Mesothelial cell of epicardium (in vitro differentiated cells): ENCODE data around the gene ROGDI. TPM values are rescaled to one million over a fixed set of nuclear protein-coding genes. Genes with fewer than 3 reads are reported as not detected.

Experiments
- DNase-seq, 2 experiments: peaks; one replicate each; pipeline ENCODE4 v3.0.0; 2021; ENCODE audit warnings: low spot score in 2 of 2; ENCODE audit not compliant: unreplicated experiment in 2 of 2
- H3K27ac Mint-ChIP-seq: 2 replicates; pipeline ENCODE4 v1.8.0; 2021; ENCODE audit warnings: mixed read lengths
- H3K27me3 Mint-ChIP-seq: 2 replicates; pipeline ENCODE4 v1.8.0; 2021; ENCODE audit warnings: low read depth, mixed read lengths
- H3K36me3 Mint-ChIP-seq: 2 replicates; pipeline ENCODE4 v1.8.0; 2021; ENCODE audit warnings: mixed read lengths
- H3K4me1 Mint-ChIP-seq: 2 replicates; pipeline ENCODE4 v1.8.0; 2021; ENCODE audit warnings: mixed read lengths
- H3K4me3 Mint-ChIP-seq: 2 replicates; pipeline ENCODE4 v1.8.0; 2021; ENCODE audit warnings: mild to moderate bottlenecking, moderate library complexity, mixed read lengths
- H3K9me3 Mint-ChIP-seq: 2 replicates; pipeline ENCODE4 v1.8.0; 2021; ENCODE audit warnings: mixed read lengths
- total RNA-seq: library from RNA; stranded (reverse); gene quantifications from 3 replicates; pipeline ENCODE4 v1.2.1, GENCODE V29; 2021
- TF ChIP-seq, protein P1 (sequence below): fragments of 200-600 bp; sonication (generic); IDR thresholded peaks from one replicate; pipeline ENCODE4 v1.5.0; 2021; ENCODE audit warnings: antibody characterized with exemption; ENCODE audit not compliant: unreplicated experiment

ROGDI gene
- total RNA-seq, 1 donor from 2014 or later: 61.8 TPM

DNA sequence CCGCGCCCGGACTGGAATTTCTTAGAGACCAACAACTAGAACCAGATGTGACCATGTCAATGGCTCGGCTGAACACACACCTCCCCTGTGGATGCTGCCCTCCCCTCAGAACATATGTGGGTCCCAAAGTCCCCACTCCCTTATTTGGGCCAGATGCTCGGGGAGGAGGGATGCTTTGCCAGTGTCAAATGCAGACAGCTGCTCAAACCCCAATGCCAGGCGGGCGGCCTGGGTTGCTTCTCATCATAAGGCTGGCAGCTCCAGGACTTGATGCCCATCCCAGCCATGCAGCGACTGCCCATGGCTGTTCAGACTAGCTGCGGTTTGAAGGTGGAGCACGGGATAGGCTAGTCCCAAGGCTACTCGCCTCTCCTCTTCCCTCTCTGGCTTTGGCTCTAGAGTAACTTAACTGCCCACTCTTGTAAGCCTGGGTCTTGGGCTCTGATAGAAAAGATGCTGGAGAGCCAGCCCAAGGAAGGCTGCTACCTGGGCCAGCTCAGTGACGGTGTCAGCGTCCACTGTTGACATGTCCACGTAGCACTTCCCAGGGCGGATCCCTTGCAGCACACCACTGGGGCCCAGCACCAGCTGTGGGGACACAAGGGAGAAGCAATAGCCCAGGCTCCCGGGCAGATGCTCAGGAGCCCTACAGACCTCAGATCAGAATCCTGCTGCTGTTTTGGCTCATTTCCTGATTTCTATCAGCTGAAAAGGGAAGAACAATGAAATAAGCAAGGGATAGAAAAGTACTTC lies 11.0 kb upstream of the ROGDI start:
- Mint-ChIP-seq H3K27ac (no peak overlapping the region), H3K36me3 (peaks cover 35% of the 10 kb centered on the region), H3K4me1 (no peaks in the 10 kb centered on the region), H3K4me3 (no peak overlapping the region), H3K9me3 (no peaks in the 10 kb centered on the region), H3K27me3 (no peaks in the 10 kb centered on the region)
- DNase-seq: no peak
- TF ChIP-seq, protein P1, sequence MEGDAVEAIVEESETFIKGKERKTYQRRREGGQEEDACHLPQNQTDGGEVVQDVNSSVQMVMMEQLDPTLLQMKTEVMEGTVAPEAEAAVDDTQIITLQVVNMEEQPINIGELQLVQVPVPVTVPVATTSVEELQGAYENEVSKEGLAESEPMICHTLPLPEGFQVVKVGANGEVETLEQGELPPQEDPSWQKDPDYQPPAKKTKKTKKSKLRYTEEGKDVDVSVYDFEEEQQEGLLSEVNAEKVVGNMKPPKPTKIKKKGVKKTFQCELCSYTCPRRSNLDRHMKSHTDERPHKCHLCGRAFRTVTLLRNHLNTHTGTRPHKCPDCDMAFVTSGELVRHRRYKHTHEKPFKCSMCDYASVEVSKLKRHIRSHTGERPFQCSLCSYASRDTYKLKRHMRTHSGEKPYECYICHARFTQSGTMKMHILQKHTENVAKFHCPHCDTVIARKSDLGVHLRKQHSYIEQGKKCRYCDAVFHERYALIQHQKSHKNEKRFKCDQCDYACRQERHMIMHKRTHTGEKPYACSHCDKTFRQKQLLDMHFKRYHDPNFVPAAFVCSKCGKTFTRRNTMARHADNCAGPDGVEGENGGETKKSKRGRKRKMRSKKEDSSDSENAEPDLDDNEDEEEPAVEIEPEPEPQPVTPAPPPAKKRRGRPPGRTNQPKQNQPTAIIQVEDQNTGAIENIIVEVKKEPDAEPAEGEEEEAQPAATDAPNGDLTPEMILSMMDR: no peak

DNA sequence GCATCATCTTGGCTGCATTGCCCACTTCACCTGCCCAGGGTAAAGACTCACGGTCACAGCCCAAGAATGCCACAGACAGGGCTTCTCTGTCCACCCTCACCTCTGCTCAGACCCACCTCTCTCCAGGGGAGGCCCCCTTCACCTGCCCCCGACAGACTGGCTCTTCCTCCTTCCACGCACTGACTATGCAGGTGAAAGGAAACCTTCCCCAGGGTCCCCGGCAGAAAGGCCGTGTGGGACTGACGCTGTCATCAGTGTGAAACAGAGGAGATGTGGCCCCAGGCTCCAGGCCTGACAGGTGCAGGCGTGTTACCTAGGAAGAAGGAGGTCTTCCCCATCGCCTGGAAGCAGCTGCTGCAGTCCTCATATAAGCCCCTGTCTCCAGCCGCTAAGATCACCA lies 9.3 kb upstream of the ROGDI start:
- Mint-ChIP-seq H3K4me1 (no peaks in the 10 kb centered on the region), H3K4me3 (no peak overlapping the region), H3K36me3 (peaks cover 34% of the 10 kb centered on the region), H3K27ac (no peak overlapping the region), H3K27me3 (no peaks in the 10 kb centered on the region), H3K9me3 (no peaks in the 10 kb centered on the region)
- no peak for DNase-seq
- TF ChIP-seq, protein P1: no peak

DNA sequence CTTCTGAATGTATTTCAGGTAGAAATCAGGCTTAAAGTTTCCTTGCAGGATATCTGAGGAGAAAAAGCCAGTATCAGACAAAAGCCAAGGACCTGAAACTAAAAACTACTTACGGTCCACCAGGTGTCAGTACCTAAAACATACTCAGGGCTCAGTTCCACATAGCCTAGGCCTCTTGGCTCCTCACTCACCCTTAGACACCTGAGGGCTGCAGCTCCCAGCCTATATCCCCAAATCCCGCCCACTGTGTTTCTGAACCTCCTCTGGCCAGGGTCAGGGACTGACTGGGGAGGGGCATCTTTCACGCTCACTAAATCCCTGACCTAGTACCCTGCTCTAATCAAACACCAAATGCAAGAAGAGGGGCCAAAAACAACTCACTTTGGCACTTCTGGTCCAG lies 8.8 kb upstream of the ROGDI start:
- no peaks in the 10 kb centered on the region for H3K27me3 Mint-ChIP-seq
- TF ChIP-seq, protein P1: no peak
- H3K36me3 Mint-ChIP-seq: peaks cover 34% of the 10 kb centered on the region
- no peaks in the 10 kb centered on the region for H3K9me3 Mint-ChIP-seq
- H3K27ac Mint-ChIP-seq: no peak overlapping the region
- H3K4me1 Mint-ChIP-seq: no peaks in the 10 kb centered on the region
- DNase-seq: no peak
- H3K4me3 Mint-ChIP-seq: no peak overlapping the region

DNA sequence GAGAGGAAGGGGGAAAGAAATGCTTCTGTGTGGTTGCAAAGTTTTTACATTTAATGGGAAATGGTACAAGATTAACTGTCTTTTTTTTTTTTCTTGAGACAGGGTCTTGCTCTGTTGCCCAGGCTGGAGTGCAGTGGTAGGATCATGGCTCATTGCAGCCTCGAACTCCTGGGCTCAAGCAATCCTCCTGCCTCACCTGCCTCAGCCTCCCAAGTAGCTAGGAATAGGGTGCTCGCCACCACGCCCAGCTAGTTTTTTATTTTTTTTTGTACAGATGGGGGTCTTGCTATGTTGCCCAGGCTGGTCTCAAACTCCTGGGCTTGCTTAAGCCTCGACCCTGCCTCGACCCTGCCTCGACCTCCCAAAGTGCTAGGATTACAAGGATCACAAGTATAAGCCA lies 3.8 kb upstream of the ROGDI start:
- no peaks in the 10 kb centered on the region for H3K9me3 Mint-ChIP-seq
- no peak overlapping the region for H3K27ac Mint-ChIP-seq
- no peak overlapping the region for H3K4me3 Mint-ChIP-seq
- peaks cover 29% of the 10 kb centered on the region for H3K4me1 Mint-ChIP-seq
- DNase-seq: no peak
- peaks cover 18% of the 10 kb centered on the region for H3K36me3 Mint-ChIP-seq
- TF ChIP-seq, protein P1: no peak
- no peaks in the 10 kb centered on the region for H3K27me3 Mint-ChIP-seq

DNA sequence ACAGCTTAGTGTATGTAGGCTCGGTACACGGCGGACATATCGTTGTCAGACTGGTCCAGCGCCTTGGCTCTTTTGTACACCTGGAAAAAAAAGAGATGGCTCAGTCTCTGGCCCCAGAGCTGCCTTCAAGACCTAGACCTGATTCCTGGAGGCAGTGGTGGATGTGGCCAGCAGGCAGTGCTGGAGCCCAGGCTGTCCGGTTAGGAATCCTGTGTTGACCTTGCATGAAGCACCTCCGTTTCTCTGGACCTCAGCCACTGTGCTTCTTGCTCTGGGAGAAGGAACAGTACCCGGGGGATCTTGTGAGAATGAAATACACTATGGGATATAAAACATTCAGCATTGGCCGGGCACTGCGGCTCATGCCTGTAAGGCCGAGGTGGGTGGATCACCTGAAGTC lies 2.8 kb upstream of the ROGDI start:
- Mint-ChIP-seq H3K9me3 (no peaks in the 10 kb centered on the region), H3K27me3 (no peaks in the 10 kb centered on the region), H3K27ac (peak overlapping the region; percentile 93), H3K36me3 (peaks cover 18% of the 10 kb centered on the region), H3K4me1 (peaks cover 33% of the 10 kb centered on the region), H3K4me3 (no peak overlapping the region)
- no peak for DNase-seq
- TF ChIP-seq, protein P1: no peak
